Measurements from ENCODE around the gene AP1AR. TPM values are rescaled to one million over a fixed set of nuclear protein-coding genes. Genes with fewer than 3 reads are reported as not detected.
"Not testable (repeated sequence)": the region's sequence is repeated elsewhere in the genome, so short reads cannot be mapped to it uniquely, and the experiment has no call there.

The AP1AR gene
- total RNA-seq, 4 donors from 2014 or later = 18.2 to 46.1 (median 32.5) TPM

- H3K36me3 ChIP-seq = no peaks in the 10 kb centered on the region
- no peak for DNase-seq
- no peak overlapping the region for H3K4me3 ChIP-seq
- H3K9me3 ChIP-seq = no peaks in the 10 kb centered on the region
- H3K27ac ChIP-seq = no peak overlapping the region
- H3K4me1 ChIP-seq = no peaks in the 10 kb centered on the region
- no peaks in the 10 kb centered on the region for H3K27me3 ChIP-seq
- no peak for TF ChIP-seq CTCF (IDR thresholded peaks at IDR 0.05)
- TF ChIP-seq POLR2A (IDR thresholded peaks at IDR 0.05) = no peak
Observed at GRCh38 chr4:112277220-112277619, 45.6 kb downstream of the AP1AR start.

GRCh38 chr4:112277705-112278448 is 46.3 kb downstream of the AP1AR start:
- H3K4me1 ChIP-seq = no peaks in the 10 kb centered on the region
- TF ChIP-seq CTCF (IDR thresholded peaks at IDR 0.05) (no peak), POLR2A (IDR thresholded peaks at IDR 0.05) (no peak)
- H3K36me3 ChIP-seq = no peaks in the 10 kb centered on the region
- no peak overlapping the region for H3K4me3 ChIP-seq
- H3K27ac ChIP-seq = no peak overlapping the region
- no peaks in the 10 kb centered on the region for H3K9me3 ChIP-seq
- H3K27me3 ChIP-seq = no peaks in the 10 kb centered on the region
- DNase-seq = no peak

- no peaks in the 10 kb centered on the region for H3K36me3 ChIP-seq
- no peak for TF ChIP-seq POLR2A (IDR thresholded peaks at IDR 0.05)
- TF ChIP-seq CTCF (IDR thresholded peaks at IDR 0.05) = no peak
- no peaks in the 10 kb centered on the region for H3K9me3 ChIP-seq
- peak overlapping the region in 1 of 4 donors; percentile 10 for H3K4me3 ChIP-seq
- no peak for DNase-seq
- peaks cover 0 to 7% (median 0%) of the 10 kb centered on the region in 4 donors for H3K4me1 ChIP-seq
- H3K27ac ChIP-seq = peak overlapping the region in 1 of 4 donors; percentile 70
- no peaks in the 10 kb centered on the region for H3K27me3 ChIP-seq
Observed at GRCh38 chr4:112279025-112279881, 47.7 kb downstream of the AP1AR start.

GRCh38 chr4:112279882-112280315 is 48.3 kb downstream of the AP1AR start:
- H3K27me3 ChIP-seq = no peaks in the 10 kb centered on the region
- H3K36me3 ChIP-seq = no peaks in the 10 kb centered on the region
- peak overlapping the region in 1 of 4 donors; percentile 70 for H3K27ac ChIP-seq
- no peak for TF ChIP-seq CTCF (IDR thresholded peaks at IDR 0.05)
- TF ChIP-seq POLR2A (IDR thresholded peaks at IDR 0.05) = no peak
- H3K4me3 ChIP-seq = peak overlapping the region in 1 of 4 donors; percentile 10
- no peak for DNase-seq
- H3K4me1 ChIP-seq = peaks cover 0 to 8% (median 0%) of the 10 kb centered on the region in 4 donors
- no peaks in the 10 kb centered on the region for H3K9me3 ChIP-seq

GRCh38 chr4:112280386-112281056 is 48.9 kb downstream of the AP1AR start:
- Histone ChIP-seq H3K27me3 (no peaks in the 10 kb centered on the region), H3K4me3 (no peak overlapping the region), H3K9me3 (no peaks in the 10 kb centered on the region), H3K4me1 (peaks cover 0 to 8% (median 0%) of the 10 kb centered on the region in 4 donors), H3K36me3 (no peaks in the 10 kb centered on the region), H3K27ac (peak overlapping the region in 1 of 4 donors; percentile 70)
- no peak for DNase-seq
- TF ChIP-seq CTCF (IDR thresholded peaks at IDR 0.05) (no peak), POLR2A (IDR thresholded peaks at IDR 0.05) (no peak)

GRCh38 chr4:112281895-112282398 is 50.4 kb downstream of the AP1AR start:
- not testable (repeated sequence) for H3K27ac ChIP-seq, H3K4me3 ChIP-seq, H3K9me3 ChIP-seq, H3K36me3 ChIP-seq, DNase-seq, H3K27me3 ChIP-seq
- H3K4me1 ChIP-seq = peaks cover 0 to 18% (median 1%) of the 10 kb centered on the region in 4 donors

Data from Peyer's patch (tissue), 4 donors.